Measurements from ENCODE around the gene MOCS1. TPM values are rescaled to one million over a fixed set of nuclear protein-coding genes. Genes with fewer than 3 reads are reported as not detected.
"Not testable (repeated sequence)": the region's sequence is repeated elsewhere in the genome, so short reads cannot be mapped to it uniquely, and the experiment has no call there.

MOCS1 gene
- total RNA-seq, 1 donor from 2014 or later = 15.1 TPM

DNA sequence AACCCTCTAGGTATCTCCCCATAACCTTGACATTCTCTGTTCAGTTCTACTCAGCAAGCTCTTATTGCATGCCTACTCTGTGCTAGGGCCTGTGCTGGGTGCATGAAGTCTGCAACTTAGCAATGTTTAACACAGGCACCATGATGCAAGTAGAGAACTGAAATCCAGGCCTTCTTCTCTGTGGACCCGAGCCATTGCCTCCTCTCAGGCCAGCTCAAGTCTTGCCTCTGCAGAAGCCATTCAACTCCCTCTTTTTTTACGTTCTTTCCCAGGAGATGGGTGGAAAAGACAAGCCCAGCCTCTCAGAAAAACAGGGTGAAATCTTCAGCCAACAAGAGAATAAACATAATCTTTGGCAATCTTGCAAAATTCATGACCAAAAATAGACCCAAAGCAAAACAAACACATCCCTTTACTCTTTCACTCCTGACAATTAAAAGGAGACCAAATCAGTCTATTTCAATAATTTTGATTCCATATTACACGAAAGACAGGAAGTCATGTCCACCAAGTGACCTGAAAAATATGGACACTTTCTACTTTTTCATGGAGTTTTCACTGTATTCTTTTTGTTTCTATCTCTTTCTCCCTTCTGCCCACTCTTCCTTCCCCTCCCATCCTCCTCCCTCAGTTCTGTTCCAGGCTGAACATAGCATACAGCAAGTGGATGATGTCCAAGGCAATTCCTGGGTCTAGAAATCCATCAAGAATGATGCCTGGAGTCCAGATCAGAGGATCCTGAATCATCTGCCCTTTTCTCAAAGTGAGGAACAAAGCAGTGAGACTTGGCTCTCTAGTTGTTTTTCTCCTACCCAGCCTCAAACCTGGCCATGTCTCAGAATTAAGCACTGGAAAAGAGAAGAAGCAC, 45.4 kb upstream of the MOCS1 start:
- DNase-seq (ENCODE audit: extremely low spot score, unreplicated experiment) = no peak
- Mint-ChIP-seq H3K4me3 (ENCODE audit: unreplicated experiment) (no peak overlapping the region), H3K4me1 (ENCODE audit: unreplicated experiment) (peaks cover 3% of the 10 kb centered on the region), H3K27ac (ENCODE audit: unreplicated experiment) (no peak overlapping the region), H3K36me3 (ENCODE audit: unreplicated experiment) (no peaks in the 10 kb centered on the region), H3K27me3 (ENCODE audit: unreplicated experiment) (peaks cover 8% of the 10 kb centered on the region), H3K9me3 (ENCODE audit: unreplicated experiment) (no peaks in the 10 kb centered on the region)
- TF ChIP-seq, protein P1, sequence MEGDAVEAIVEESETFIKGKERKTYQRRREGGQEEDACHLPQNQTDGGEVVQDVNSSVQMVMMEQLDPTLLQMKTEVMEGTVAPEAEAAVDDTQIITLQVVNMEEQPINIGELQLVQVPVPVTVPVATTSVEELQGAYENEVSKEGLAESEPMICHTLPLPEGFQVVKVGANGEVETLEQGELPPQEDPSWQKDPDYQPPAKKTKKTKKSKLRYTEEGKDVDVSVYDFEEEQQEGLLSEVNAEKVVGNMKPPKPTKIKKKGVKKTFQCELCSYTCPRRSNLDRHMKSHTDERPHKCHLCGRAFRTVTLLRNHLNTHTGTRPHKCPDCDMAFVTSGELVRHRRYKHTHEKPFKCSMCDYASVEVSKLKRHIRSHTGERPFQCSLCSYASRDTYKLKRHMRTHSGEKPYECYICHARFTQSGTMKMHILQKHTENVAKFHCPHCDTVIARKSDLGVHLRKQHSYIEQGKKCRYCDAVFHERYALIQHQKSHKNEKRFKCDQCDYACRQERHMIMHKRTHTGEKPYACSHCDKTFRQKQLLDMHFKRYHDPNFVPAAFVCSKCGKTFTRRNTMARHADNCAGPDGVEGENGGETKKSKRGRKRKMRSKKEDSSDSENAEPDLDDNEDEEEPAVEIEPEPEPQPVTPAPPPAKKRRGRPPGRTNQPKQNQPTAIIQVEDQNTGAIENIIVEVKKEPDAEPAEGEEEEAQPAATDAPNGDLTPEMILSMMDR (IDR thresholded peaks at IDR 0.05) = no peak

DNA sequence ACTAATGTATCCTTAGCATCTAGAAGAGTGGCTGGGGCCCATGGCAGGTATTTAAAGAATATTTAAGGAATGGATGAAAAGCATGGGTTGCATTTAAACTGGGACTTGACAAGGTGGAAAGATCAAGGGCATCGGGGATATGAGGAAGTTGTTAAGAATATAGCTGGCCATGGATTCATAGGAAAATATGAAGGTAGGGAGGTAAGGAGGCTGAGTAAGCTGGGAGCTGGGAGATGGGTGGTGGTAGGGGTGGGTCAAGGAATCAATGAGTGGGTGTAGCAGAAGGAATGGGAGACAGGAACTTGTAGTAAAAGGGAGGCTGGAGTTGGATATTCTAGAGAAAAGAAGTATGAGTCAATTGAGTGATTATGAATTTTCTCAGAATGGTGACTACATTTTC, 44.0 kb upstream of the MOCS1 start:
- TF ChIP-seq, protein P1 (IDR thresholded peaks at IDR 0.05) = no peak
- H3K27me3 Mint-ChIP-seq (ENCODE audit: unreplicated experiment) = peaks cover 12% of the 10 kb centered on the region

DNA sequence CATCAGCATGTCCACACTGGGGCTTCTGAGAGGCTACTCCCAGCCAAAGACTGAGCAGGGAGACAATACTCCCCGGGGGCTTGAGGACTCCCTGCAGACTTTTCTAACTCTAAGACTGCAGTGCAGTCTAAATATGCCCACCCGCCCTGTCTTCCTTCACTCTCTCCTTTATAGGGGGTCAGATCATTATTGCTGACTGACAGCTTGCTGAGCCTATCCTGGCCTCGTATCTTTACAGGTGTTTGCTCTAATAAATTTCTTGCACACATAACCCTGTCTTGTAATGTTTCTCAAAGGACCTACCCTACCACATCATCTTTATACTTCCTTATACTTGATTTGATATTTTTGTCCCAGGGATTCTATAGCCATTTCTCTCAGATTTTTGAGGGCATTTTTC, 39.4 kb upstream of the MOCS1 start:
- Mint-ChIP-seq H3K27ac (ENCODE audit: unreplicated experiment) (no peak overlapping the region), H3K27me3 (ENCODE audit: unreplicated experiment) (peaks cover 34% of the 10 kb centered on the region), H3K9me3 (ENCODE audit: unreplicated experiment) (no peaks in the 10 kb centered on the region), H3K4me3 (ENCODE audit: unreplicated experiment) (no peak overlapping the region), H3K36me3 (ENCODE audit: unreplicated experiment) (no peaks in the 10 kb centered on the region), H3K4me1 (ENCODE audit: unreplicated experiment) (no peaks in the 10 kb centered on the region)
- no peak for DNase-seq (ENCODE audit: extremely low spot score, unreplicated experiment)
- TF ChIP-seq, protein P1 (IDR thresholded peaks at IDR 0.05) = no peak

More for the DNA sequence above, 44.0 kb upstream of the MOCS1 start:
- Mint-ChIP-seq H3K4me1 (ENCODE audit: unreplicated experiment) (peaks cover 3% of the 10 kb centered on the region), H3K4me3 (ENCODE audit: unreplicated experiment) (no peak overlapping the region), H3K9me3 (ENCODE audit: unreplicated experiment) (no peaks in the 10 kb centered on the region), H3K36me3 (ENCODE audit: unreplicated experiment) (no peaks in the 10 kb centered on the region), H3K27ac (ENCODE audit: unreplicated experiment) (no peak overlapping the region)
- DNase-seq (ENCODE audit: extremely low spot score, unreplicated experiment) = no peak

DNA sequence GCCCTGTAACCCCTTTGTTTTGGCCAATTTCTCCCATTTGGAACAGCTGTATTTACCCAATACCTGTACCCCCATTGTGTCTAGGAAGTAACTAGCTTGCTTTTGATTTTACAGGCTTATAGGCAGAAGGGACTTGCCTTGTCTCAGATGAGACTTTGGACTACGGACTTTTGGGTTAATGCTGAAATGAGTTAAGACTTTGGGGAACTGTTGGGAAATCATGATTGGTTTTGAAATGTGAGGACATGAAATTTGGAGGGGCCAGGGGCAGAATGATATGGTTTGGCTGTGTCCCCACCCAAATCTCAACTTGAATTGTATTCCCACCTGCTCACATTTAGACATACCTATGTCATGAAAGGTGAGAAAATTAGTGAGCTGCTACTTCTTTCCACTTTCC, 38.5 kb upstream of the MOCS1 start:
- H3K36me3 Mint-ChIP-seq (ENCODE audit: unreplicated experiment); H3K4me3 Mint-ChIP-seq (ENCODE audit: unreplicated experiment); H3K9me3 Mint-ChIP-seq (ENCODE audit: unreplicated experiment); DNase-seq (ENCODE audit: extremely low spot score, unreplicated experiment); H3K27ac Mint-ChIP-seq (ENCODE audit: unreplicated experiment); H3K4me1 Mint-ChIP-seq (ENCODE audit: unreplicated experiment): not testable (repeated sequence)
- H3K27me3 Mint-ChIP-seq (ENCODE audit: unreplicated experiment) = peaks cover 39% of the 10 kb centered on the region

DNA sequence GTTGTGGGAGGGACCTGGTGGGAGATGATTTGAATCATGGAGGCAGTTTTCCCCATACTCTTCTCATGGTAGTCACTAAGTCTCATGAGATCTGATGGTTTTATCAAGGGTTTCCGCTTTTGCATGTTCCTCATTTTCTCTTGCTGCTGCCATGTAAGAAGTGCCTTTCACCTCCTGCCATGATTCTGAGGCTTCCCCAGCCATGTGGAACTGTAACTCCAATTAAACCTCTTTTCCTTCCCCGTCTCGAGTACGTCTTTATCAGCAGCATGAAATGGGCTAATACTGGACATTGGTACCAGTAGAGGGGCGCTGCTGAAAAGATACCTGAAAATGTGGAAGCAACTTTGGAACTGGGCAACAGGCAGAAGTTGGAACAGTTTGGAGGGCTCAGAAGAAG, 36.9 kb upstream of the MOCS1 start:
- peaks cover 43% of the 10 kb centered on the region for H3K27me3 Mint-ChIP-seq (ENCODE audit: unreplicated experiment)
- not testable (repeated sequence) for H3K36me3 Mint-ChIP-seq (ENCODE audit: unreplicated experiment); H3K27ac Mint-ChIP-seq (ENCODE audit: unreplicated experiment); H3K4me1 Mint-ChIP-seq (ENCODE audit: unreplicated experiment); DNase-seq (ENCODE audit: extremely low spot score, unreplicated experiment); H3K9me3 Mint-ChIP-seq (ENCODE audit: unreplicated experiment); H3K4me3 Mint-ChIP-seq (ENCODE audit: unreplicated experiment)

DNA sequence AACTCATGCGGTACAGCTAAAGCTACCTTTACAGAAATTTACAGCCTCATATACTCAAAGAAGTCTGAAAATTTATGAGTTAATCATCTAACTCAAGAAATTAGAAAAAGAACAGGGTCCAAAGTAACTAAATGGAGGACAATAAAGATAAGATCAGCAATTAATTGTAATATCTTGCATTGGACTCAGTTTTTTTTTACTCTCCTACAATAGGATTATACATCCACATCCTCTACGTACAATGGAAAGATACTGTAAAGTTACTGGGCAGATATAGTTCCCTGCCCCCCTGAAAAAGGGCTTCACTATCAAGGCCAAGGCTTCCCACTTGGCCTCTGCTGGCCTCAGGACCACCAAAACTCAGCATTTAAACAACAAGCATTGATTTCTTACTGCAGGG, 31.5 kb upstream of the MOCS1 start:
- no peak overlapping the region for H3K4me3 Mint-ChIP-seq (ENCODE audit: unreplicated experiment)
- TF ChIP-seq, protein P1 (IDR thresholded peaks at IDR 0.05) = no peak
- no peak overlapping the region for H3K27ac Mint-ChIP-seq (ENCODE audit: unreplicated experiment)

More for the DNA sequence above, 31.5 kb upstream of the MOCS1 start:
- Mint-ChIP-seq H3K27me3 (ENCODE audit: unreplicated experiment) (peaks cover 25% of the 10 kb centered on the region), H3K9me3 (ENCODE audit: unreplicated experiment) (no peaks in the 10 kb centered on the region), H3K4me1 (ENCODE audit: unreplicated experiment) (peaks cover 16% of the 10 kb centered on the region), H3K36me3 (ENCODE audit: unreplicated experiment) (no peaks in the 10 kb centered on the region)
- DNase-seq (ENCODE audit: extremely low spot score, unreplicated experiment) = no peak
